ENCODE data around the gene NSRP1. TPM values are rescaled to one million over a fixed set of nuclear protein-coding genes. Genes with fewer than 3 reads are reported as not detected.

The NSRP1 gene
- total RNA-seq, 1 donor, result 12.7 TPM

DNA sequence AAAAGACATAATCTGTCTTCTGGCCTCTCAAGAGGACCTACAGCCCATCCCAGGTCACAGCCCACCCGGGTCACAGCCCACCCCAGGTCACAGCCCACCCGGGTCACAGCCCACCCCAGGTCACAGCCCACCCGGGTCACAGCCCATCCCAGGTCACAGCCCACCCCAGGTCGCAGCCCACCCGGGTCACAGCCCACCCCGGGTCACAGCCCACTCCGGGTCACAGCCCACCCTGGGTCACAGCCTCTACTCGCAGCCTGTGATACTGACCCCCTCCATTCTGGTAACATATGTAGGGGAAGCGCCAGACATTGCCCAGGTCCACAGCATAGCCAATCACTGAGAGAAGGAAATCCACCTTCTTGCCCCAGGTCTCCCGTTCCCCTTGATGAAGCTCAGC is 104.7 kb downstream of the NSRP1 start:
- H3K27me3 ChIP-seq (ENCODE audit: insufficient read depth, low read length), result peaks cover 26% of the 10 kb centered on the region
- no peak overlapping the region for H2AFZ ChIP-seq (ENCODE audit: low read length)
- H3K4me3 ChIP-seq (ENCODE audit: insufficient read depth, low read length), result no peak overlapping the region

DNA sequence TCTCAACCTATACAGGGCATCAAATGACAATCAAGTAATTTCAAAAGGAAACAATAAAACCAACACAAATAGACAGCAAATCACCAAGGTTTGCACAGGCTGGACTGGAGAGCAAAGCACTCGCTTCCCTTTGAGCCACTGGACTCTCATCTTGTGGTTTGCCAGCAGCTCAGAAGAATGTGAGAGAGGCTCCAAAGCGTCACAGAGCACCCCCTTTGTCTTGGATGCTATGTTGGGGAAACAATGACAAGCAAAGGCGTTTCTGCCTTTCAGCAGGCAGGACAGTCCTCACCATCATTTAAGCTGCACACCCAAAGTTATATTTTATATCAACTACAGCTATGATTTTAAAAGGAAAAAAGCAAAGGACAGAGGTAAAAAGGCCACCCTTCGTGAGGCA is 105.6 kb downstream of the NSRP1 start:
- Histone ChIP-seq H3K36me3 (ENCODE audit: insufficient read depth, low read length) (no peaks in the 10 kb centered on the region), H3K27ac (ENCODE audit: low read depth, low read length) (no peak overlapping the region), H3K79me2 (ENCODE audit: insufficient read depth, low read length) (no peaks in the 10 kb centered on the region), H3K27me3 (ENCODE audit: insufficient read depth, low read length) (peaks cover 28% of the 10 kb centered on the region), H2AFZ (ENCODE audit: low read length) (no peak overlapping the region), H3K4me1 (ENCODE audit: insufficient read depth, low read length) (no peaks in the 10 kb centered on the region), H3K9me3 (ENCODE audit: low read depth, low read length) (no peaks in the 10 kb centered on the region), H3K4me3 (ENCODE audit: insufficient read depth, low read length) (no peak overlapping the region), H3K4me2 (ENCODE audit: insufficient read depth, low read length) (no peak overlapping the region), H4K20me1 (ENCODE audit: insufficient read depth, low read length) (no peaks in the 10 kb centered on the region)
- TF ChIP-seq, protein P1, sequence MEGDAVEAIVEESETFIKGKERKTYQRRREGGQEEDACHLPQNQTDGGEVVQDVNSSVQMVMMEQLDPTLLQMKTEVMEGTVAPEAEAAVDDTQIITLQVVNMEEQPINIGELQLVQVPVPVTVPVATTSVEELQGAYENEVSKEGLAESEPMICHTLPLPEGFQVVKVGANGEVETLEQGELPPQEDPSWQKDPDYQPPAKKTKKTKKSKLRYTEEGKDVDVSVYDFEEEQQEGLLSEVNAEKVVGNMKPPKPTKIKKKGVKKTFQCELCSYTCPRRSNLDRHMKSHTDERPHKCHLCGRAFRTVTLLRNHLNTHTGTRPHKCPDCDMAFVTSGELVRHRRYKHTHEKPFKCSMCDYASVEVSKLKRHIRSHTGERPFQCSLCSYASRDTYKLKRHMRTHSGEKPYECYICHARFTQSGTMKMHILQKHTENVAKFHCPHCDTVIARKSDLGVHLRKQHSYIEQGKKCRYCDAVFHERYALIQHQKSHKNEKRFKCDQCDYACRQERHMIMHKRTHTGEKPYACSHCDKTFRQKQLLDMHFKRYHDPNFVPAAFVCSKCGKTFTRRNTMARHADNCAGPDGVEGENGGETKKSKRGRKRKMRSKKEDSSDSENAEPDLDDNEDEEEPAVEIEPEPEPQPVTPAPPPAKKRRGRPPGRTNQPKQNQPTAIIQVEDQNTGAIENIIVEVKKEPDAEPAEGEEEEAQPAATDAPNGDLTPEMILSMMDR (IDR thresholded peaks at IDR 0.05; ENCODE audit: extremely low read depth, low read depth, low read length), result no peak
- no peak for DNase-seq (ENCODE audit: insufficient read length, low spot score, missing footprints)

More for the DNA sequence above, 104.7 kb downstream of the NSRP1 start:
- Histone ChIP-seq H3K4me1 (ENCODE audit: insufficient read depth, low read length) (no peaks in the 10 kb centered on the region), H4K20me1 (ENCODE audit: insufficient read depth, low read length) (no peaks in the 10 kb centered on the region), H3K79me2 (ENCODE audit: insufficient read depth, low read length) (no peaks in the 10 kb centered on the region), H3K36me3 (ENCODE audit: insufficient read depth, low read length) (no peaks in the 10 kb centered on the region), H3K4me2 (ENCODE audit: insufficient read depth, low read length) (no peak overlapping the region), H3K27ac (ENCODE audit: low read depth, low read length) (no peak overlapping the region), H3K9me3 (ENCODE audit: low read depth, low read length) (no peaks in the 10 kb centered on the region)
- no peak for DNase-seq (ENCODE audit: insufficient read length, low spot score, missing footprints)
- TF ChIP-seq, protein P1 (IDR thresholded peaks at IDR 0.05; ENCODE audit: extremely low read depth, low read depth, low read length), result no peak

DNA sequence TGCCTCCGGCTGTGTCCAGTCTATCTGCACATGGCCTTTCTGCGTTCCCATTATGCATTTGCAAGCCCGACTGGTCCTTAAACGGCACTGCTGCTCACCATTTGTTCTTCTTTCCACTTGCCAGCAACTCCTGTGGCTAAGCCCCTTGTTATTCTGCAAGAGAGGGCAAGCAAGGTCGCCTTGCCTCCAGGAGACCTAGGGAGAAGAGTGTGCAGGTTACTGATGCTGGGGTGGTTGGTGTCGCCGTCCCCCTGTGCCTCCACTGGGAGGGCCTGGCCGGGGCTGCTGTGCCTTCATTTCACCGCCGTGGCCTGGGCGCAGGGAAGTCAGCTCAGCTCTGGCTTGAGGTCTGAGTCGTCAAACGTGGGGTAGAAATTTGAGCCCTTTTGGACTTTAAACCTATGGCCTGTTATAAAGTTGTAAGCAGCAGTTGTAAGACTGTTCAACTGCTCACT is 106.1 kb downstream of the NSRP1 start:
- H3K4me2 ChIP-seq (ENCODE audit: insufficient read depth, low read length), result no peak overlapping the region
- peaks cover 30% of the 10 kb centered on the region for H3K27me3 ChIP-seq (ENCODE audit: insufficient read depth, low read length)
- DNase-seq (ENCODE audit: insufficient read length, low spot score, missing footprints), result no peak
- no peaks in the 10 kb centered on the region for H3K36me3 ChIP-seq (ENCODE audit: insufficient read depth, low read length)
- H3K27ac ChIP-seq (ENCODE audit: low read depth, low read length), result no peak overlapping the region
- H4K20me1 ChIP-seq (ENCODE audit: insufficient read depth, low read length), result no peaks in the 10 kb centered on the region
- H3K9me3 ChIP-seq (ENCODE audit: low read depth, low read length), result no peaks in the 10 kb centered on the region
- H3K4me1 ChIP-seq (ENCODE audit: insufficient read depth, low read length), result no peaks in the 10 kb centered on the region
- TF ChIP-seq, protein P1 (IDR thresholded peaks at IDR 0.05; ENCODE audit: extremely low read depth, low read depth, low read length), result no peak
- no peak overlapping the region for H2AFZ ChIP-seq (ENCODE audit: low read length)
- H3K4me3 ChIP-seq (ENCODE audit: insufficient read depth, low read length), result no peak overlapping the region
- H3K79me2 ChIP-seq (ENCODE audit: insufficient read depth, low read length), result no peaks in the 10 kb centered on the region

DNA sequence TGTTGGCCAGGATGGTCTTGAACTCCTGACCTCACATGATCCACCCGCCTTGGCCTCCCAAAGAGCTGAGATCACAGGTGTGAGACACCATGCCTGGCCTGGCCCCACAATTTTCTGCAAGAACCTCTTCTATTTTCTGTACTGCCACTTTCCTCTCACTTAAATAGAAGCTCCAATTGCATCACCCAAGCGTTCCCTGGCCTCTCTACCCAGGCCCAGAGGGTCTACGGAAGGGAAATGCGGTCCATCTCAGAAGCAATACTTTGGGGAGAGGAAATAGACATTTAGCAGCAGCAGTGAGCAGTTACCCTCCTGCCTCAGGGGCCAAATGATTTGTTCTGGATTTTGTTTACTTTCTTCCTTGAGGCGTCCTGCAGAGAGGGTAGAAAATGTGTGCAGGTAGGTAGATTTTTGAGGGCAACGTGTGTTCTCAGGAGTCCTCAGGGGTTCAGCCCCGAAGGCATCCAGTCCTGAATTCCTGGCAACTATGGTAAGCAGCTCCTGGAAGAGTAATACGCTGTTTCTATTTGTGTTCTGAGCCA is 107.9 kb downstream of the NSRP1 start:
- Histone ChIP-seq H3K4me2 (ENCODE audit: insufficient read depth, low read length) (no peak overlapping the region), H3K27me3 (ENCODE audit: insufficient read depth, low read length) (peaks cover 37% of the 10 kb centered on the region), H3K36me3 (ENCODE audit: insufficient read depth, low read length) (no peaks in the 10 kb centered on the region), H3K4me1 (ENCODE audit: insufficient read depth, low read length) (no peaks in the 10 kb centered on the region), H3K9me3 (ENCODE audit: low read depth, low read length) (no peaks in the 10 kb centered on the region), H3K4me3 (ENCODE audit: insufficient read depth, low read length) (no peak overlapping the region), H3K27ac (ENCODE audit: low read depth, low read length) (no peak overlapping the region), H2AFZ (ENCODE audit: low read length) (no peak overlapping the region), H4K20me1 (ENCODE audit: insufficient read depth, low read length) (no peaks in the 10 kb centered on the region), H3K79me2 (ENCODE audit: insufficient read depth, low read length) (no peaks in the 10 kb centered on the region)
- TF ChIP-seq, protein P1 (IDR thresholded peaks at IDR 0.05; ENCODE audit: extremely low read depth, low read depth, low read length), result no peak
- no peak for DNase-seq (ENCODE audit: insufficient read length, low spot score, missing footprints)
